H54 (cell line): Measurements from ENCODE around the gene PIWIL1.

Experiments used
- DNase-seq: peaks from one replicate; pipeline ENCODE4 v3.0.0; 2011; ENCODE audit warnings: low spot score, mixed read lengths; ENCODE audit not compliant: insufficient read length
- FAIRE-seq: peaks from 3 replicates; lab custom pipeline; 2011; peaks lifted over from hg19 to GRCh38; lab: Jason Lieb, UNC
- POLR2A ChIP-seq: IDR thresholded peaks from 2 replicates; pipeline ENCODE4 v1.6.1; 2011; ENCODE audit warnings: low read depth, mild to moderate bottlenecking, low read length

Gene PIWIL1

GRCh38 chr12:130372936-130373335 lies 35.2 kb downstream of the PIWIL1 start:
- TF ChIP-seq POLR2A, result no peak
- FAIRE-seq, result no peak
- no peak for DNase-seq

- DNase-seq, result no peak
- no peak for TF ChIP-seq POLR2A
- no peak for FAIRE-seq
Measured at GRCh38 chr12:130374083-130374482, 36.4 kb downstream of the PIWIL1 start.

DNA sequence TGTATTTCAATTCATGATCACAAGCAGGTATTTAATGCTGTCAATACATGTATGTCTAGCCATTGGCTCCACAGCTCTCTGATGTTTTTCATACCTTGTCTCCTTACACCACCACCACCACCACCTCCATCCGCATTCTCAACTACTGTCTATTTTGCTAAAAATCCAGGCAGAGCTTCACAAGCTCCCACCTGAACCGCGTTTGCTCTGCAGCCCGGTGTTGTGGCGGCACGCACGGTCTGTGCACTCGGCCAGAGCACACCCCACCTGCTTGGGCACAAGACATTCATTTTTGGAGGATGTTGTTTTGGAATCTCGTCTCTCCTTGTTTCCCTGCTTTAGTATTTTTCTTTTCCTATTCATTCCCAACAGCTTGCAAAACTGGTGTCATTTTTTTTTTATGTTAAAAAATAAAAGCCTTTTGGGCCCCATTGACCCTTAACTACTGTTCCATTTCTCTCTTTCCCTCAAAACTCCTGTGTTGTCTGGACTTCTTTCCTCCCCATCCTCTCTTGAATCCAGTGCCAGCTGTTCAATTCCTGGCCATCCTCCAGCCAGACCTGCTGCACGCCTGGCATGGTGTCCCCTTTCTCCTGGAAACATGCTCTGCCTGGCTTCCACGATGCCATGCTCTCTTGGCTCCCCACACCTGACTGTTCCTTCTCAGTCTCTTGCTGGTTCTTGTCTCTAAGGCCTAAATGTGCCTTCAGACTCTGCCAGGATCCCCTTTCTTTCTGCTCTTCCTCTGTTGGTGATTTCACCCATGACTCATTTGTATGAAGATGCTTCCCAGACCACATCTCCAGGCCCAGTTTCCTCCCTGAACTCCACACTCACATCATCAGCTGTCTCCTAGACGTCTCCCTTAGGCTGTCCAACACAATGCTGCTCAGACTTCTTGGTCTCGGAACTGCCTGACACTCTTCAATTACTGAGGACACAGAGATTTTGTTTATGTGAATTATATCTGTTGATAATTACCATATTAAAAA lies 37.9 kb downstream of the PIWIL1 start:
- no peak for TF ChIP-seq POLR2A
- DNase-seq (no peak), FAIRE-seq (no peak)

DNA sequence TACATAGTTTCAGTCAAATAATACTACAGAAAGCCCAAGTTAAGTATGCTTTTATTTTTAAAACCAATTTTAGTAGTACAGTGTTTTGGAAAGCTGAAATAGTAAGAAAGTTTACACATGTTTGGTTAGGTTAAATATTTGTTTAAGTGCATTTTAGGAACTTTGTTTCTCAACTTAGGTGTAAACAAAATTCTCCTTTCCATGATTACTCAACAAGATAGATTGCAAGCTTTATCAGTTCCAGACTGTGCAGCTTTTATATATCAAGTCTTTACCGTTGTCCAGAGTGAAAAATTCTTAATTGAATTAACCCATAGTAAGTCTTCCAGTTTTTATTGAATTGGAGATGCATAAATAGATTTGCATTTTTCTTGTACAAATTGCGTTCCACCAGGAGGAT lies 45.1 kb downstream of the PIWIL1 start:
- no peak for DNase-seq
- no peak for FAIRE-seq
- TF ChIP-seq POLR2A, result no peak

DNA sequence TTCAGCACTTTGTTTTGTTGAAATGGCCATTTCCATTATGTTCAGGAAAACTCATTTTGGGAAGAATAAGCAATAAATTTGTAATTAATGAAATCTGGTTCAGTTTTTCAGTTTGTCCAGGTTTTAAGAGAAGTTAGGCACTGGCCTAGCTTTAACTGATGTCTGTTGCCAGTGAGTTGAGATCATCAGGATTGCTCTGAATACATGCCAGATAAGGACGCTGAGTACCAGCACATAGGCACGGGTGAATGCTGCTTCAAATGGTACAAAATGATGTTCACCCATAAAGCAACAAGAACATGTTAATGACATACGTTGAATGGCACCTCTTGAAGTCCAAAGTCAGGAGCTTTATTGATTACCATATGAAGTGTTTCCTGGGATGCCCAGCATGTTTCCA lies 46.5 kb downstream of the PIWIL1 start:
- FAIRE-seq (no peak), DNase-seq (no peak)

DNA sequence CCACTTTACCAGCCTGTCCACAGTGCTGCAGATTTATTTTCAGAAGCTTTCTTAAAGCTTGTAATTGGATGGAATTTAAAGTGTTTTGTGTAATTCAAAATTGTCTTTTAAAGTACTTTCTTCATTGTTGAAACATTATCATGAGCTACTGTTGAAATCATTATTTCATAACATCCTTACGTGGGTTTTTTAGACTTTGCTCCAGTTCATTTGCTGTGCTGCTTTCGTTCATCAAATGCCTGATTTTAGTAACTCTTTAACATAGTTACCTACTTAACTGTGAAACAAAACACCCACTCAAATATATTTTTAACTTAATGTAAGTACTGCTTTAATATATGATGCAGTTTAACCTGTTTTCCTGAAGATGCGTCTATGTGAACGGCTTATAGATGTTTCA lies 47.5 kb downstream of the PIWIL1 start:
- DNase-seq (no peak), FAIRE-seq (no peak)
- TF ChIP-seq POLR2A, result no peak

More for the DNA sequence above, 46.5 kb downstream of the PIWIL1 start:
- no peak for TF ChIP-seq POLR2A

GRCh38 chr12:130391186-130391585 lies 53.5 kb downstream of the PIWIL1 start:
- no peak for TF ChIP-seq POLR2A
- FAIRE-seq (no peak), DNase-seq (no peak)

- DNase-seq, result no peak
- FAIRE-seq, result no peak
- TF ChIP-seq POLR2A, result no peak
Measured at GRCh38 chr12:130394906-130395305, 57.2 kb downstream of the PIWIL1 start.

DNA sequence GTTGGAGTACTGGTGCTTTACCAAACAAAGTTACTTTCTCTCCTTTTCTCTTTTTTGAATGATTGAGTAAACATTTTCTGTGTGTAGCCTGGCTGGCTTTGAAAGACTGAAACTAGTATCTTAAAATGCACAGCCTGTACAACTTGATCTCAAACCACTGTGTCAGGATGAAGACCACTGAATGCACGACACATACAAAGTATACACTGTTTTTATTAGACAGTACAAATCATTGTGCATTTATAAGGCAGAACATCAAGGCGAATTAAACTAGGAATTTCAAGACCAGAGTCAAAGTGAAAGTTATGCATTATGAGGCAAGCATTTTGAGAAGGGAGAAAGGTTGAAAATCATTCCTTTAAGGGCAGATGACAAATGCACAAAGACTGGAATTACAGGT lies 59.0 kb downstream of the PIWIL1 start:
- FAIRE-seq (no peak), DNase-seq (no peak)
- no peak for TF ChIP-seq POLR2A

- DNase-seq (no peak), FAIRE-seq (no peak)
- TF ChIP-seq POLR2A, result no peak
Measured at GRCh38 chr12:130398100-130398848, 60.6 kb downstream of the PIWIL1 start.

- FAIRE-seq (no peak), DNase-seq (no peak)
- TF ChIP-seq POLR2A, result no peak
Measured at GRCh38 chr12:130401703-130402102, 64.0 kb downstream of the PIWIL1 start.

DNA sequence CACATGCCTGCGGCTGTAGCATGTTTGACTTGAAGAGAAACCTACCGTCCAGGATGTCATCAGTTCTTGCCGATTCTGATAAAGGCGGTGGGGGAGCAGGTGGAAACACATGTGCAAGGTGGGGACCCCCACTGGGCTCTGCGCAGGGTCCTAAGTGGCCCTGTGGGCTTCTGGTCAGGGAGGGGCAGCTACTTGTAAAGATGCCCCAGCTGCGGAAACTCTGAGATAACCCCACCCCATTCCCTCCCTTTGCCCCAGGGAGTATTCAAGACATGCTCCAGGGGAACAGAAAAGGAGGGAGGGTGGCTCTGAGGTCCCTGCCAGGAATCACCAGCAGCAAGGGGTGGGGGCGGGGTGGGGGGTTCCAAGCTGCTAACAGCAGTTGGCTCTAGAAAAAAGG lies 67.6 kb downstream of the PIWIL1 start:
- DNase-seq (no peak), FAIRE-seq (no peak)
- no peak for TF ChIP-seq POLR2A

DNA sequence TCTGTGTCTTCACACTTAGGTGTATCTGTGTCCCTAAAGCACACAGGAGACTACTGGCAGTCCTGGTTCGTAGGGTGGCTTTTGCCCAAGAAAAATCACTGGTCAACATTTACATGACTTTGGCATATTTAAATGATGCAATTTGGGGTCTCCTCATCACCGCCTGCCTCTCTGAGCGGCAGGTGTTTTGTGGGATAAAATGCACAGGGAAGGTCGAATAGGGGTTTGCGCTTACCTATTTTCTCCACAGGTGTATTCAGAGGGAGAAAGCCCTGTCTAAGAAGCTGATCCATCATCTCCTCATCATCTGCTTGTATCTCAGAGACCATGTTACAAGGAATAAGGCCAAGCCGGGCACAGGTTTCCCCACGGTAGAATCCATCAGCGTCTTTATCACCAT lies 74.7 kb downstream of the PIWIL1 start:
- no peak for DNase-seq
- FAIRE-seq, result no peak
- no peak for TF ChIP-seq POLR2A

GRCh38 chr12:130413909-130414308 lies 76.2 kb downstream of the PIWIL1 start:
- no peak for FAIRE-seq
- TF ChIP-seq POLR2A, result no peak
- no peak for DNase-seq
